OCI-LY7 (cell line): ENCODE data around the gene RHBDF1. TPM values are rescaled to one million over a fixed set of nuclear protein-coding genes. Genes with fewer than 3 reads are reported as not detected.
"Not testable (repeated sequence)": the region's sequence is repeated elsewhere in the genome, so short reads cannot be mapped to it uniquely, and the experiment has no call there.

ENCODE experiments used
- BruUV-seq: library from RNA; stranded (reverse); fragments of 400-500 nt; replicated peaks from 2 replicates; lab custom pipeline; 2021; lab: Mats Ljungman, UMichigan
- CTCF ChIA-PET: fragments of 300-600 bp; sonication (Branson Sonifier 250); formaldehyde crosslinking; loops from one replicate; lab custom pipeline; 2022; ENCODE audit warnings: antibody characterized with exemption; ENCODE audit not compliant: unreplicated experiment; lab: Charles Lee
- POLR2A ChIA-PET: fragments of 300-600 bp; sonication (Branson Sonifier 250); formaldehyde crosslinking; loops from one replicate; lab custom pipeline; 2022; ENCODE audit warnings: antibody characterized with exemption; lab: Charles Lee
- DNase-seq: peaks from one replicate; pipeline ENCODE4 v3.0.0-alpha.2; 2015; ENCODE audit warnings: low spot score
- H2AFZ ChIP-seq: fragments of 200-600 bp; sonication (generic), shearing (Covaris generic); 2 replicates; pipeline ENCODE4 v1.6.1; 2014; ENCODE audit warnings: mild to moderate bottlenecking, antibody characterized with exemption, low read length, moderate library complexity
- H3K27ac ChIP-seq: fragments of 200-600 bp; sonication (generic); 2 replicates; pipeline ENCODE4 v1.5.1; 2014; ENCODE audit warnings: mixed run types, low read depth, mild to moderate bottlenecking, moderate library complexity, low read length, inconsistent platforms; ENCODE audit not compliant: poor library complexity, severe bottlenecking
- H3K36me3 ChIP-seq: fragments of 200-600 bp; sonication (generic); 2 replicates; pipeline ENCODE4 v1.6.1; 2014; ENCODE audit warnings: mild to moderate bottlenecking, antibody characterized with exemption, low read length, moderate library complexity, mixed read lengths; ENCODE audit not compliant: insufficient read depth
- H3K4me1 ChIP-seq: fragments of 200-600 bp; sonication (generic); 2 replicates; pipeline ENCODE4 v1.5.1; 2014; ENCODE audit warnings: mild to moderate bottlenecking, low read length; ENCODE audit not compliant: insufficient read depth, poor library complexity, severe bottlenecking
- H3K4me2 ChIP-seq: fragments of 200-600 bp; sonication (generic); 2 replicates; pipeline ENCODE4 v1.6.1; 2014; ENCODE audit warnings: mild to moderate bottlenecking, low read length
- H3K4me3 ChIP-seq: fragments of 200-600 bp; sonication (generic); 2 replicates; pipeline ENCODE4 v1.5.1; 2014; ENCODE audit warnings: mild to moderate bottlenecking, low read depth, low read length; ENCODE audit not compliant: poor library complexity, severe bottlenecking
- H3K79me2 ChIP-seq: fragments of 200-600 bp; sonication (generic); 2 replicates; pipeline ENCODE4 v1.6.1; 2016; ENCODE audit warnings: low read depth, mild to moderate bottlenecking, low read length, moderate library complexity, mixed read lengths; ENCODE audit not compliant: insufficient read depth
- H3K9me2 ChIP-seq: fragments of 200-600 bp; sonication (generic); 2 replicates; pipeline ENCODE4 v1.6.1; 2016; ENCODE audit warnings: mild to moderate bottlenecking, low read length, mixed read lengths; ENCODE audit not compliant: insufficient read depth
- H3K9me3 ChIP-seq: fragments of 200-600 bp; sonication (generic); 2 replicates; pipeline ENCODE4 v1.6.1; 2014; ENCODE audit warnings: mild to moderate bottlenecking, mixed run types, low read length, mixed read lengths
- H4K20me1 ChIP-seq: fragments of 200-600 bp; sonication (generic); 2 replicates; pipeline ENCODE4 v1.6.1; 2014; ENCODE audit warnings: mild to moderate bottlenecking, antibody characterized with exemption, low read length, moderate library complexity, mixed read lengths; ENCODE audit not compliant: insufficient read depth
- CTCF ChIP-seq: fragments of 200-600 bp; sonication (generic); conservative IDR thresholded peaks from 2 replicates; pipeline ENCODE4 v1.5.1; 2014; ENCODE audit warnings: mild to moderate bottlenecking, antibody characterized with exemption, low read length, moderate library complexity, mixed read lengths
- EZH2phosphoT487 ChIP-seq: fragments of 200-600 bp; sonication (generic); IDR thresholded peaks from 2 replicates; pipeline ENCODE4 v1.6.1; 2018; ENCODE audit warnings: low read depth, borderline replicate concordance, mild to moderate bottlenecking, mixed run types, antibody characterized with exemption, low read length, moderate library complexity, mixed read lengths
- intact Hi-C: fragments of 100-400 bp; cut with micrococcal nuclease; formaldehyde crosslinking; loops from one replicate; pipeline ENCODE4 v1.10.0; 2022; ENCODE audit not compliant: unreplicated experiment
- total RNA-seq, 2 experiments: library from RNA; depleted of rRNA in 1 of 2; stranded (reverse); fragments of >200 nt in 1 of 2; shearing (Covaris generic) in 1 of 2; gene quantifications; 2 replicates each; pipeline ENCODE4 v1.2.3, GENCODE V29; 2014 to 2022

Gene RHBDF1
- total RNA-seq, 2 experiments from 2014 or later: 0.13 to 0.68 TPM

GRCh38 chr16:35011-35677 is 37.3 kb downstream of the RHBDF1 start:
- Histone ChIP-seq H3K4me2 (no peak overlapping the region), H3K4me1 (peaks cover 28% of the 10 kb centered on the region), H2AFZ (no peak overlapping the region), H3K9me2 (no peaks in the 10 kb centered on the region), H3K27ac (peak overlapping the region; percentile 21), H4K20me1 (no peaks in the 10 kb centered on the region), H3K36me3 (peaks cover 62% of the 10 kb centered on the region), H3K79me2 (peaks cover 5% of the 10 kb centered on the region; the same call in 1 of the 2 replicates), H3K4me3 (no peak overlapping the region), H3K9me3 (no peaks in the 10 kb centered on the region)
- intact Hi-C loops: no loop called here
- TF ChIP-seq EZH2phosphoT487 (no peak), CTCF (no peak)
- ChIA-PET POLR2A (no interaction called here), CTCF (no interaction called here)
- BruUV-seq: no TSS peak
- DNase-seq: peak; percentile 37

DNA sequence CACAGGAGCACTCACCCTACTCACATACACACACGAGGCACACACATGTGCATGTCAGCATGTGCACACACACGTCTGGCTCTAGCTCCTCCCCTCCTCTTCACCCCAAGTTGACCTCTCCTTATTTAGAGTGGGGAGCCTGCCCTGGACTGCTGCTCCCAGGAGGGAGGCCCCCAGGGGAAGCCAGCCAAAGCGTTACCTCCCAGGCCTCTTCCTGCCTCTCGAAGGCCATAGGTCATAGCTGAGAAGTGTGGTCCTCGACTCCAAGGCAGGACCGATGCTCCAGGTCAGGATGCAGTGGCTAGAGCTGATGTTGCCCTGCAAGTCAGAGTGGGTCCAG is 37.8 kb downstream of the RHBDF1 start:
- Histone ChIP-seq H3K4me3 (no peak overlapping the region), H3K9me3 (no peaks in the 10 kb centered on the region), H3K79me2 (no peaks in the 10 kb centered on the region), H3K4me1 (peaks cover 22% of the 10 kb centered on the region), H3K4me2 (no peak overlapping the region), H4K20me1 (no peaks in the 10 kb centered on the region), H2AFZ (no peak overlapping the region), H3K9me2 (no peaks in the 10 kb centered on the region), H3K36me3 (peaks cover 58% of the 10 kb centered on the region), H3K27ac (peak overlapping the region; percentile 21)
- TF ChIP-seq EZH2phosphoT487 (no peak), CTCF (no peak)
- CTCF ChIA-PET: no interaction called here
- DNase-seq: no peak
- intact Hi-C loops: no loop called here
- POLR2A ChIA-PET: no interaction called here
- BruUV-seq: no TSS peak

DNA sequence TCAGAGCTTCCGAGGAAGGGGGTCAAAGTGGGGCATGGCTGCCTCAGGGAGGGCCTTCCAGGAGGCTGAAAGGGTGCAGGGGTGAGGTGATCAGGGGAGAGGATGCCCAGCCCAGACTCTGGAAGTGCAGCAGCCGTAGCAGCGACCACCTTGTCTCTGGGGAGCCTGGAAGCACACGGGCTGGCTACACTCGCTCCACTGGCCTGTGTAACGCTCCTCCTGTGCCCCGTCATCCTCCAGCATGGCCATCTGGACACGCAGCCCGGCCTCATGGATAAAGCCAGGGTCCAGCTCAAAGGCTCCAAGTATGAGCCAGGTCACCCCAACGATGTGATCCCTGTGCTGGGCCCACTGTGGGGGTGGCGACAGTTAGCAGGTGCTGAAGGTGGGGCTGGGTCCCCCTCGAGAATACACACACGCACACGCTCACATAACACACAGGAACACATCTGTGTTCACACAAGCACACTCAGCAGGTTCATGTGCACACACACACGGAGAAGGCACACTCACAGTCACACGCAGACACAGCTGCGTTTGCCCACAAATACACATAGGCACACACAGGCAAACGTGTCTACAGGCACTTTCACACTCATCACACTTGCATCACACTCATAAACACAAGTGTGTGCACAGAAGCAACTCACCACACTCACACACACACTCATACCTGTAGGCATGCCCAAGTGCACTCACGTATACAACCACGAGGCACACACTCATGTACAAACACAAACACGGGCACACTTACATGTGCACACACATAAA is 38.4 kb downstream of the RHBDF1 start:
- H3K9me2 ChIP-seq: no peaks in the 10 kb centered on the region
- H3K4me3 ChIP-seq: no peak overlapping the region
- no peaks in the 10 kb centered on the region for H3K9me3 ChIP-seq
- no peak overlapping the region for H3K27ac ChIP-seq
- intact Hi-C loops: no loop called here
- no peak overlapping the region for H3K4me2 ChIP-seq
- ChIA-PET POLR2A (no interaction called here), CTCF (no interaction called here)
- no peak for DNase-seq
- peaks cover 17% of the 10 kb centered on the region for H3K4me1 ChIP-seq
- TF ChIP-seq EZH2phosphoT487: no peak
- no peak for TF ChIP-seq CTCF
- H2AFZ ChIP-seq: no peak overlapping the region
- no peaks in the 10 kb centered on the region for H4K20me1 ChIP-seq
- no peaks in the 10 kb centered on the region for H3K79me2 ChIP-seq
- BruUV-seq: no TSS peak
- H3K36me3 ChIP-seq: peaks cover 52% of the 10 kb centered on the region

GRCh38 chr16:33154-33876 is 39.1 kb downstream of the RHBDF1 start:
- H3K9me2 ChIP-seq, H3K4me2 ChIP-seq, H4K20me1 ChIP-seq, H3K4me1 ChIP-seq, intact Hi-C loops, H3K9me3 ChIP-seq, H3K4me3 ChIP-seq, CTCF ChIA-PET, DNase-seq, POLR2A ChIA-PET, H3K79me2 ChIP-seq, BruUV-seq, H2AFZ ChIP-seq, H3K27ac ChIP-seq: not testable (repeated sequence)
- peaks cover 45% of the 10 kb centered on the region for H3K36me3 ChIP-seq
